HG03066 (cell line): ENCODE measurements around the gene RXRB.

Experiments
- ATAC-seq: cut with Tn5 transposase; IDR thresholded peaks from one replicate; pipeline ENCODE4 v1.9.1; 2021; ENCODE audit warnings: low read depth; ENCODE audit not compliant: unreplicated experiment

RXRB gene

GRCh38 chr6:33177552-33178446 lies 22.7 kb downstream of the RXRB start:
- no peak for ATAC-seq

GRCh38 chr6:33176906-33177305 lies 23.6 kb downstream of the RXRB start:
- no peak for ATAC-seq

GRCh38 chr6:33175436-33176069 lies 24.9 kb downstream of the RXRB start:
- ATAC-seq: no peak

GRCh38 chr6:33174784-33175183 lies 25.7 kb downstream of the RXRB start:
- ATAC-seq: no peak

GRCh38 chr6:33173535-33174180 lies 26.8 kb downstream of the RXRB start:
- no peak for ATAC-seq

- ATAC-seq: no peak
Measured at GRCh38 chr6:33172688-33173534, 27.6 kb downstream of the RXRB start.

- no peak for ATAC-seq
Measured at GRCh38 chr6:33171880-33172687, 28.4 kb downstream of the RXRB start.

GRCh38 chr6:33171016-33171879 lies 29.2 kb downstream of the RXRB start:
- ATAC-seq: no peak

GRCh38 chr6:33170176-33171015 lies 30.1 kb downstream of the RXRB start:
- no peak for ATAC-seq

GRCh38 chr6:33169291-33170175 lies 30.9 kb downstream of the RXRB start:
- ATAC-seq: no peak

- ATAC-seq: no peak
Measured at GRCh38 chr6:33168639-33169038, 31.8 kb downstream of the RXRB start.

- ATAC-seq: no peak
Measured at GRCh38 chr6:33168284-33168601, 32.2 kb downstream of the RXRB start.

- no peak for ATAC-seq
Measured at GRCh38 chr6:33167374-33168283, 32.8 kb downstream of the RXRB start.

GRCh38 chr6:33166811-33167210 lies 33.7 kb downstream of the RXRB start:
- ATAC-seq: no peak

- no peak for ATAC-seq
Measured at GRCh38 chr6:33166363-33166762, 34.1 kb downstream of the RXRB start.

- ATAC-seq: no peak
Measured at GRCh38 chr6:33165581-33166258, 34.7 kb downstream of the RXRB start.
